IMR-90 (cell line): ENCODE results near the gene ENHO. TPM values are rescaled to one million over a fixed set of nuclear protein-coding genes. Genes with fewer than 3 reads are reported as not detected.

ENCODE experiments used
- ATAC-seq: fragments of 200-7000 bp; cut with Tn5 transposase; 2 replicates; pipeline ENCODE4 v1.9.1; 2020; ENCODE audit warnings: low read depth, mild to moderate bottlenecking, moderate library complexity
- BruUV-seq: library from RNA; stranded (reverse); fragments of 400-500 nt; replicated peaks from 2 replicates; lab custom pipeline; 2021; lab: Mats Ljungman, UMichigan
- CTCF ChIA-PET: fragments of 300-600 bp; formaldehyde crosslinking; extraction: SDS; loops from one replicate; lab custom pipeline; 2021; ENCODE audit warnings: antibody characterized with exemption; lab: Yijun Ruan, JAX
- POLR2A ChIA-PET: fragments of 300-600 bp; sonication (Branson Sonifier 250); formaldehyde crosslinking; loops from one replicate; lab custom pipeline; 2022; ENCODE audit warnings: antibody characterized with exemption; ENCODE audit not compliant: unreplicated experiment; lab: Charles Lee
- DNase-seq: peaks from one replicate; pipeline ENCODE4 v3.0.0; 2013
- H2AFZ ChIP-seq: replicated peaks from 2 replicates; pipeline ENCODE3; 2013; ENCODE audit warnings: low read length, mild to moderate bottlenecking; ENCODE audit not compliant: poor library complexity
- H2AK5ac ChIP-seq: 2 replicates; pipeline ENCODE4 v1.6.1; 2013; ENCODE audit warnings: low read depth, low read length, inconsistent platforms
- H2AK9ac ChIP-seq: replicated peaks from 2 replicates; pipeline ENCODE3; 2013; ENCODE audit warnings: mild to moderate bottlenecking, low read depth, low read length, moderate library complexity; ENCODE audit not compliant: poor library complexity
- H2BK120ac ChIP-seq: 2 replicates; pipeline ENCODE4 v1.6.1; 2013; ENCODE audit warnings: low read depth, low read length, inconsistent platforms
- H2BK15ac ChIP-seq: 3 replicates; pipeline ENCODE4 v1.6.1; 2013; ENCODE audit warnings: low read depth, low read length, inconsistent platforms
- H2BK20ac ChIP-seq: 2 replicates; pipeline ENCODE4 v1.6.1; 2013; ENCODE audit warnings: low read depth, mild to moderate bottlenecking, inconsistent platforms, low read length, moderate library complexity
- H2BK5ac ChIP-seq: 2 replicates; pipeline ENCODE4 v1.6.1; 2013; ENCODE audit warnings: mild to moderate bottlenecking, low read depth, low read length, inconsistent platforms; ENCODE audit not compliant: poor library complexity, severe bottlenecking
- H3K14ac ChIP-seq: replicated peaks from 2 replicates; pipeline ENCODE4 v1.6.1; 2013; ENCODE audit warnings: low read depth, low read length, inconsistent platforms
- H3K18ac ChIP-seq: 2 replicates; pipeline ENCODE4 v1.6.1; 2013; ENCODE audit warnings: low read depth, low read length, control low read depth
- H3K23ac ChIP-seq: 2 replicates; pipeline ENCODE4 v1.6.1; 2013; ENCODE audit warnings: low read depth, low read length, inconsistent platforms
- H3K27ac ChIP-seq: 2 replicates; pipeline ENCODE4 v1.5.1; 2013; ENCODE audit warnings: mild to moderate bottlenecking, control low read depth, low read length; ENCODE audit not compliant: insufficient read depth
- H3K27me3 ChIP-seq: 2 replicates; pipeline ENCODE4 v1.6.1; 2013; ENCODE audit warnings: low read length; ENCODE audit not compliant: control insufficient read depth, insufficient read depth
- H3K36me3 ChIP-seq: 2 replicates; pipeline ENCODE4 v1.6.1; 2013; ENCODE audit warnings: low read length, mixed read lengths; ENCODE audit not compliant: control insufficient read depth, insufficient read depth
- H3K4ac ChIP-seq: 2 replicates; pipeline ENCODE4 v1.6.1; 2013; ENCODE audit warnings: low read depth, low read length, inconsistent platforms
- H3K4me1 ChIP-seq: 2 replicates; pipeline ENCODE4 v1.6.1; 2013; ENCODE audit warnings: low read length, mixed read lengths; ENCODE audit not compliant: control insufficient read depth, insufficient read depth
- H3K4me2 ChIP-seq: 2 replicates; pipeline ENCODE4 v1.6.1; 2013; ENCODE audit warnings: low read depth, mild to moderate bottlenecking, control low read depth, low read length, moderate library complexity
- H3K4me3 ChIP-seq: 2 replicates; pipeline ENCODE4 v1.5.1; 2013; ENCODE audit warnings: low read depth, mild to moderate bottlenecking, control low read depth, low read length, moderate library complexity; ENCODE audit not compliant: insufficient read depth
- H3K56ac ChIP-seq: 2 replicates; pipeline ENCODE4 v1.6.1; 2013; ENCODE audit warnings: low read length, inconsistent platforms; ENCODE audit not compliant: insufficient read depth; ENCODE audit errors: extremely low read depth
- H3K79me1 ChIP-seq, 2 experiments: 2 replicates each; pipeline ENCODE4 v1.6.1; 2013; ENCODE audit warnings: low read length in 2 of 2, inconsistent platforms in 1 of 2, low read depth in 1 of 2
- H3K9ac ChIP-seq: 2 replicates; pipeline ENCODE4 v1.6.1; 2013; ENCODE audit warnings: low read depth, low read length, control low read depth
- H3K9me1 ChIP-seq: 2 replicates; pipeline ENCODE4 v1.6.1; 2013; ENCODE audit warnings: low read length, inconsistent platforms; ENCODE audit not compliant: insufficient read depth
- H3K9me3 ChIP-seq: 2 replicates; pipeline ENCODE4 v1.6.1; 2013; ENCODE audit warnings: low read length; ENCODE audit not compliant: control insufficient read depth, insufficient read depth
- H4K20me1 ChIP-seq: 2 replicates; pipeline ENCODE4 v1.6.1; 2013; ENCODE audit warnings: low read length, inconsistent platforms; ENCODE audit not compliant: insufficient read depth
- H4K5ac ChIP-seq: 2 replicates; pipeline ENCODE4 v1.6.1; 2013; ENCODE audit warnings: mild to moderate bottlenecking, low read depth, low read length, control low read depth
- H4K8ac ChIP-seq, 2 experiments: 2 replicates each; pipeline ENCODE4 v1.6.1; 2013; ENCODE audit warnings: low read depth in 2 of 2, low read length in 2 of 2, control low read depth in 1 of 2, inconsistent platforms in 1 of 2
- H4K91ac ChIP-seq: 2 replicates; pipeline ENCODE4 v1.6.1; 2013; ENCODE audit warnings: low read depth, low read length, inconsistent platforms; ENCODE audit not compliant: insufficient read depth
- BHLHE40 ChIP-seq: fragments of 150-350 bp; IDR thresholded peaks from 2 replicates; pipeline ENCODE4 v1.6.1; 2016; ENCODE audit warnings: mild to moderate bottlenecking, low read depth, low read length
- CEBPB ChIP-seq: IDR thresholded peaks from 2 replicates; pipeline ENCODE4 v1.6.1; 2012; ENCODE audit warnings: low read depth, low read length, improper control_type of control experiment
- CHD1 ChIP-seq: IDR thresholded peaks from 2 replicates; pipeline ENCODE4 v1.6.1; 2012; ENCODE audit warnings: low read depth, low read length, improper control_type of control experiment
- ELK1 ChIP-seq: fragments of 150-350 bp; IDR thresholded peaks from 2 replicates; pipeline ENCODE4 v1.6.1; 2016; ENCODE audit warnings: low read depth, mild to moderate bottlenecking, low read length, moderate library complexity, borderline replicate concordance
- FOS ChIP-seq: fragments of 150-350 bp; IDR thresholded peaks from 2 replicates; pipeline ENCODE4 v1.6.1; 2016; ENCODE audit warnings: low read depth, low read length
- MAFK ChIP-seq: IDR thresholded peaks from 2 replicates; pipeline ENCODE4 v1.6.1; 2012; ENCODE audit warnings: low read depth, low read length, improper control_type of control experiment
- MXI1 ChIP-seq: IDR thresholded peaks from 2 replicates; pipeline ENCODE4 v1.6.1; 2012; ENCODE audit warnings: low read depth, mild to moderate bottlenecking, low read length, moderate library complexity, borderline replicate concordance
- NFE2L2 ChIP-seq: fragments of 150-350 bp; IDR thresholded peaks from 2 replicates; pipeline ENCODE4 v1.6.1; 2016; ENCODE audit warnings: low read depth, mild to moderate bottlenecking, low read length
- RAD21 ChIP-seq: IDR thresholded peaks from 2 replicates; pipeline ENCODE4 v1.6.1; 2012; ENCODE audit warnings: low read length, improper control_type of control experiment
- RCOR1 ChIP-seq: IDR thresholded peaks from 2 replicates; pipeline ENCODE4 v1.6.1; 2012; ENCODE audit warnings: mild to moderate bottlenecking, low read length, improper control_type of control experiment; ENCODE audit not compliant: insufficient replicate concordance
- RFX5 ChIP-seq: IDR thresholded peaks from 2 replicates; pipeline ENCODE4 v1.8.0; 2012; ENCODE audit warnings: low read depth, mild to moderate bottlenecking, low read length, moderate library complexity
- SMC3 ChIP-seq: fragments of 150-350 bp; IDR thresholded peaks from 2 replicates; pipeline ENCODE4 v1.6.1; 2016; ENCODE audit warnings: low read depth, mild to moderate bottlenecking, antibody characterized with exemption, low read length, moderate library complexity
- WGBS, 2 experiments: methylation state at CpG; one replicate each; pipeline versions ENCODE4 v1.1.5 to v1.1.7; 2013; ENCODE audit warnings: missing lambda C conversion rate in 2 of 2; ENCODE audit not compliant: insufficient read length in 1 of 2; ENCODE audit errors: extremely low coverage in 2 of 2; 5-methylcytosine and 5-hydroxymethylcytosine counted together
- dilution Hi-C: fragments of 300-500 bp; cut with HindIII; formaldehyde crosslinking; loops from one replicate; pipeline ENCODE4 v1.14.3; 2018; ENCODE audit warnings: low sequenced_read_pairs; ENCODE audit not compliant: unreplicated experiment
- in situ Hi-C: fragments of 300-500 bp; cut with MboI; formaldehyde crosslinking; loops from 3 replicates; pipeline ENCODE4 v1.14.3; 2019; ENCODE audit warnings: low sequenced_read_pairs, inconsistent platforms, mixed read lengths
- intact Hi-C: fragments of 100-400 bp; cut with micrococcal nuclease; formaldehyde crosslinking; loops from 2 replicates; pipeline ENCODE4 v1.10.0; 2022
- polyA plus RNA-seq, 3 experiments: library from polyadenylated mRNA; depleted of rRNA; stranded (reverse); fragments of >200 nt; gene quantifications; 2 replicates each; pipeline ENCODE4 v1.2.3, GENCODE V29; 2012; ENCODE audit warnings: low replicate concordance in 1 of 3
- total RNA-seq: library from RNA; depleted of rRNA; stranded (reverse); fragments of >200 nt; gene quantifications from 2 replicates; pipeline ENCODE4 v1.2.3, GENCODE V29; 2012

ENHO gene
- total and polyA plus RNA-seq, 2 of the 4 experiments (the other 2 are of a cell fraction) = not detected

DNA sequence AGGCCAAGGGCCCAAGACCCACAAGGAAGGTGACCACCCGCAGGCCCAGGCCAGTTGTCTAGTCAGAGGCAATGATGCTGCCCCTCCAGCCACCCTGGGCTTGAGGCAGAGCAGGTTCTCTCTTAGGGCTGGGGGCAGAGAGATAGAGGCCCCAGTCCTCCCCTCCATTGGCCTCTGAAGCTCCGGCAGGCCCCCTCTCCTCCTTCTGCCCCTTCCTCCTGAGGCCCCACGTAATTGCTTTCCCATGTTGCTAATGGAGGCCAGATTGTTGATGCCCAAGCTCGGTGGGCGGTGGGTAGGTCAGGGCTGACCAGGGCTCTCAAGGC, 26.6 kb upstream of the ENHO start:
- DNase-seq = no peak
- Histone ChIP-seq H2BK20ac (no peak overlapping the region), H3K36me3 (no peaks in the 10 kb centered on the region), H4K8ac (no peak overlapping the region), H3K27me3 (peaks cover 45% of the 10 kb centered on the region), H3K14ac (no peak overlapping the region), H4K5ac (no peak overlapping the region), H3K9me3 (no peaks in the 10 kb centered on the region), H3K4me3 (no peak overlapping the region), H3K27ac (no peak overlapping the region), H3K18ac (no peak overlapping the region), H2AK9ac (no peak overlapping the region), H3K9ac (no peak overlapping the region), H3K9me1 (peaks cover 3% of the 10 kb centered on the region; the same call in 1 of the 2 replicates), H4K91ac (no peak overlapping the region), H3K56ac (no peak overlapping the region), H2BK5ac (no peak overlapping the region), H3K4me1 (no peaks in the 10 kb centered on the region), H3K23ac (no peak overlapping the region), H2BK120ac (no peak overlapping the region), H2BK15ac (no peak overlapping the region), H3K4me2 (no peak overlapping the region), H2AFZ (no peak overlapping the region), H2AK5ac (no peak overlapping the region), H3K4ac (no peak overlapping the region), H3K79me1 (no peaks in the 10 kb centered on the region), H4K20me1 (no peaks in the 10 kb centered on the region)
- CTCF ChIA-PET = interaction anchor here (0.9 to 1.0 kb wide), 2 partner anchors 42 to 54 kb away, joined by 3 read pairs; no protein-coding TSS in a partner anchor
- dilution Hi-C loops (no loop called here), intact Hi-C loops (loop anchor here (5.0 kb wide), 1 partner anchor 217 kb away; no protein-coding TSS in a partner anchor), in situ Hi-C loops (no loop called here)
- ATAC-seq = no peak
- POLR2A ChIA-PET = no interaction called here
- BruUV-seq = no TSS peak
- TF ChIP-seq SMC3 (no peak), RFX5 (no peak), ELK1 (no peak), RCOR1 (no peak), FOS (no peak), NFE2L2 (no peak), CEBPB (no peak), BHLHE40 (no peak), RAD21 (no peak), CHD1 (no peak), MXI1 (no peak), MAFK (no peak)
- no CpG with 5 or more reads among the region's 5 CpGs for WGBS, 2 experiments
